H9 (cell line): ENCODE data around the gene EIF2S3B. TPM values are rescaled to one million over a fixed set of nuclear protein-coding genes. Genes with fewer than 3 reads are reported as not detected.

ENCODE experiments used
- DNase-seq: peaks from one replicate; pipeline ENCODE4 v3.0.0-alpha.2; 2017
- H2AFZ ChIP-seq: one replicate; pipeline ENCODE4 v1.6.1; 2013; ENCODE audit warnings: mild to moderate bottlenecking, low read length, control low read depth, moderate library complexity
- H2AK5ac ChIP-seq: 2 replicates; pipeline ENCODE4 v1.6.1; 2013; ENCODE audit warnings: low read length, control low read depth, mixed read lengths; ENCODE audit not compliant: insufficient read length
- H2BK120ac ChIP-seq: one replicate; pipeline ENCODE4 v1.6.1; 2013; ENCODE audit warnings: low read depth, mild to moderate bottlenecking, low read length, control low read depth, inconsistent platforms; ENCODE audit not compliant: poor library complexity, severe bottlenecking
- H2BK12ac ChIP-seq: 2 replicates; pipeline ENCODE4 v1.6.1; 2013; ENCODE audit warnings: low read length, control low read depth, mixed read lengths, low read depth; ENCODE audit not compliant: insufficient read length
- H2BK15ac ChIP-seq: 2 replicates; pipeline ENCODE4 v1.6.1; 2013; ENCODE audit warnings: low read depth, low read length, control low read depth
- H2BK20ac ChIP-seq: one replicate; pipeline ENCODE4 v1.6.1; 2013; ENCODE audit warnings: low read depth, mild to moderate bottlenecking, low read length, control low read depth, inconsistent platforms; ENCODE audit not compliant: poor library complexity, severe bottlenecking
- H2BK5ac ChIP-seq: 2 replicates; pipeline ENCODE4 v1.6.1; 2013; ENCODE audit warnings: low read length, control low read depth, mixed read lengths; ENCODE audit not compliant: insufficient read length
- H3K14ac ChIP-seq: 2 replicates; pipeline ENCODE4 v1.6.1; 2013; ENCODE audit warnings: low read length, control low read depth; ENCODE audit not compliant: insufficient read depth
- H3K18ac ChIP-seq: 2 replicates; pipeline ENCODE4 v1.6.1; 2013; ENCODE audit warnings: low read depth, mild to moderate bottlenecking, mixed read lengths, low read length, control low read depth; ENCODE audit not compliant: insufficient read length
- H3K23ac ChIP-seq: 2 replicates; pipeline ENCODE4 v1.6.1; 2013; ENCODE audit warnings: low read length, control low read depth, mixed read lengths, low read depth; ENCODE audit not compliant: insufficient read length
- H3K23me2 ChIP-seq: 2 replicates; pipeline ENCODE4 v1.6.1; 2013; ENCODE audit warnings: low read depth, mild to moderate bottlenecking, mixed read lengths, low read length, control low read depth; ENCODE audit not compliant: insufficient read length, poor library complexity, severe bottlenecking
- H3K27ac ChIP-seq: 2 replicates; pipeline ENCODE4 v1.5.1; 2013; ENCODE audit warnings: low read length, control low read depth, mixed read lengths, low read depth; ENCODE audit not compliant: insufficient read length
- H3K27me3 ChIP-seq: 2 replicates; pipeline ENCODE4 v1.6.1; 2013; ENCODE audit warnings: low read length, control low read depth, inconsistent platforms; ENCODE audit not compliant: insufficient read depth
- H3K4ac ChIP-seq: 2 replicates; pipeline ENCODE4 v1.6.1; 2013; ENCODE audit warnings: low read depth, mild to moderate bottlenecking, control low read depth, inconsistent platforms, low read length, moderate library complexity
- H3K4me1 ChIP-seq: 2 replicates; pipeline ENCODE4 v1.6.1; 2013; ENCODE audit warnings: low read length, control low read depth, inconsistent platforms; ENCODE audit not compliant: insufficient read depth
- H3K4me2 ChIP-seq: 2 replicates; pipeline ENCODE4 v1.6.1; 2013; ENCODE audit warnings: low read length, control low read depth, mixed read lengths; ENCODE audit not compliant: insufficient read length, insufficient read depth
- H3K56ac ChIP-seq: 2 replicates; pipeline ENCODE4 v1.6.1; 2013; ENCODE audit warnings: low read depth, mild to moderate bottlenecking, mixed read lengths, low read length, control low read depth; ENCODE audit not compliant: insufficient read length
- H3K79me1 ChIP-seq: 2 replicates; pipeline ENCODE4 v1.6.1; 2013; ENCODE audit warnings: low read depth, mild to moderate bottlenecking, moderate library complexity, low read length, control low read depth, inconsistent platforms; ENCODE audit not compliant: insufficient read depth, poor library complexity, severe bottlenecking
- H3K79me2 ChIP-seq: 2 replicates; pipeline ENCODE4 v1.6.1; 2013; ENCODE audit warnings: low read length, control low read depth, inconsistent platforms; ENCODE audit not compliant: insufficient read depth
- H3K9ac ChIP-seq: 2 replicates; pipeline ENCODE4 v1.6.1; 2013; ENCODE audit warnings: low read length, control low read depth, mixed read lengths; ENCODE audit not compliant: insufficient read length; ENCODE audit errors: extremely low read depth
- H3K9me3 ChIP-seq: one replicate; pipeline ENCODE4 v1.6.1; 2013; ENCODE audit warnings: low read depth, low read length, inconsistent platforms; ENCODE audit not compliant: control insufficient read depth
- H3T11ph ChIP-seq: one replicate; pipeline ENCODE4 v1.6.1; 2013; ENCODE audit warnings: mild to moderate bottlenecking, low read length, control low read depth, inconsistent platforms
- H4K20me1 ChIP-seq: one replicate; pipeline ENCODE4 v1.6.1; 2013; ENCODE audit not compliant: control insufficient read depth, insufficient read length, insufficient read depth
- H4K5ac ChIP-seq: 2 replicates; pipeline ENCODE4 v1.6.1; 2013; ENCODE audit warnings: low read depth, mild to moderate bottlenecking, mixed read lengths, low read length, control low read depth; ENCODE audit not compliant: insufficient read length
- H4K8ac ChIP-seq: replicated peaks from 2 replicates; pipeline ENCODE4 v1.6.1; 2013; ENCODE audit warnings: low read length, control low read depth, mixed read lengths, low read depth; ENCODE audit not compliant: insufficient read length
- H4K91ac ChIP-seq: 2 replicates; pipeline ENCODE4 v1.6.1; 2013; ENCODE audit warnings: low read depth, mild to moderate bottlenecking, moderate library complexity, mixed read lengths, low read length, control low read depth; ENCODE audit not compliant: insufficient read length
- H3K27ac Mint-ChIP-seq, 3 experiments: 2 replicates in 2 of 3; 3 replicates in 1 of 3; pipeline ENCODE4 v1.8.0; 2020 to 2021; ENCODE audit warnings: mixed read lengths in 3 of 3, mild to moderate bottlenecking in 1 of 3, moderate library complexity in 1 of 3
- H3K27me3 Mint-ChIP-seq: 2 replicates; pipeline ENCODE4 v1.8.0; 2021; ENCODE audit warnings: low read depth, mild to moderate bottlenecking, moderate library complexity, mixed read lengths
- H3K36me3 Mint-ChIP-seq, 3 experiments: 2 replicates in 2 of 3; 3 replicates in 1 of 3; pipeline ENCODE4 v1.8.0; 2020 to 2021; ENCODE audit warnings: low read depth in 3 of 3, mixed read lengths in 3 of 3; ENCODE audit not compliant: insufficient read depth in 1 of 3
- H3K4me1 Mint-ChIP-seq, 2 experiments: 2 replicates each; pipeline ENCODE4 v1.8.0; 2020; ENCODE audit warnings: mixed read lengths in 2 of 2
- H3K4me3 Mint-ChIP-seq, 2 experiments: 2 replicates in 1 of 2; 3 replicates in 1 of 2; pipeline ENCODE4 v1.8.0; 2020 to 2021; ENCODE audit warnings: mild to moderate bottlenecking in 2 of 2, mixed read lengths in 2 of 2, moderate library complexity in 1 of 2
- H3K9me3 Mint-ChIP-seq, 2 experiments: 2 replicates in 1 of 2; 3 replicates in 1 of 2; pipeline ENCODE4 v1.8.0; 2020; ENCODE audit warnings: mild to moderate bottlenecking in 2 of 2, mixed read lengths in 2 of 2, moderate library complexity in 1 of 2
- WGBS: extraction: QIAGEN DNeasy Blood & Tissue Kit; methylation state at CpG from one replicate; pipeline ENCODE4 v1.1.7; 2013; ENCODE audit warnings: missing lambda C conversion rate, low lambda C conversion rate, mixed read lengths; ENCODE audit not compliant: insufficient read length; ENCODE audit errors: extremely low coverage; 5-methylcytosine and 5-hydroxymethylcytosine counted together
- total RNA-seq: library from RNA; stranded (reverse); gene quantifications from 2 replicates; pipeline ENCODE4 v1.2.1, GENCODE V29; 2021
- TF ChIP-seq, protein P1 (sequence below): fragments of 200-600 bp; sonication (generic); conservative IDR thresholded peaks from 3 replicates; pipeline ENCODE4 v1.8.0; 2021; ENCODE audit warnings: antibody characterized with exemption, mild to moderate bottlenecking

EIF2S3B gene
- total RNA-seq, 1 experiment from 2014 or later, result 2.1 TPM

DNA sequence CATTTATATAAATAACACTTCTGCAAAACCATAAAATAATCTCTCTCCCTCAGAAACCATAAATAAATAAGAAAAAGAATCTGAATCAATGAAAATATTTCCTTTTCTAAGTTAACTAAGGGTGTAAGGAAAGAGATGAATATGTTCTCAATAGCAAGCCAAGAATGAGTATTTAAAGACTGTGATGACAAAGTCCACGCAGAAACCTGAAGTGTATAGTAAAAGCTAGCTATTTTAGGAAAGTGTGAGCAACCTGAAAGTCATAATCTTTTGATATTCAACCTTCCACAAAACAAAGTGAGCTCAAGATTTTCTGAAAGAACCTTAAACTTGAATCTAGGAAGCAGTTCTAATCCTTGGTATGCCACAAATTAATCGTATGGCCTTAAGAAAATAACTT lies 15.9 kb downstream of the EIF2S3B start:
- DNase-seq, result no peak
- H3K79me2 ChIP-seq, result no peaks in the 10 kb centered on the region
- H3K4me1 ChIP-seq, result no peaks in the 10 kb centered on the region
- H3K23me2 ChIP-seq, result no peaks in the 10 kb centered on the region
- H3K4ac ChIP-seq, result no peak overlapping the region
- H2BK20ac ChIP-seq, result no peak overlapping the region
- H3K9me3 Mint-ChIP-seq, result no peaks in the 10 kb centered on the region
- no peak overlapping the region for H2BK15ac ChIP-seq
- no peak overlapping the region for H3K14ac ChIP-seq
- H3K9ac ChIP-seq, result no peak overlapping the region
- H3K4me1 Mint-ChIP-seq, result no peaks in the 10 kb centered on the region
- no peaks in the 10 kb centered on the region for H3K27me3 ChIP-seq
- no peaks in the 10 kb centered on the region for H3K9me3 ChIP-seq
- no peak overlapping the region for H3K4me3 Mint-ChIP-seq
- H3T11ph ChIP-seq, result no peak overlapping the region
- no peak overlapping the region for H2BK12ac ChIP-seq
- H3K27me3 Mint-ChIP-seq, result no peaks in the 10 kb centered on the region
- no peaks in the 10 kb centered on the region for H3K36me3 Mint-ChIP-seq
- no peaks in the 10 kb centered on the region for H3K79me1 ChIP-seq
- no peak overlapping the region for H2BK120ac ChIP-seq
- H3K27ac Mint-ChIP-seq, result no peak overlapping the region
- H4K20me1 ChIP-seq, result no peaks in the 10 kb centered on the region
- H4K91ac ChIP-seq, result no peak overlapping the region
- no peak overlapping the region for H2AK5ac ChIP-seq
- no peak overlapping the region for H3K56ac ChIP-seq
- no peak overlapping the region for H3K4me2 ChIP-seq
- no peak overlapping the region for H4K8ac ChIP-seq
- H4K5ac ChIP-seq, result no peak overlapping the region
- no CpG with 5 or more reads among the region's 2 CpGs for WGBS
- no peak overlapping the region for H2AFZ ChIP-seq
- no peak overlapping the region for H2BK5ac ChIP-seq
- H3K27ac ChIP-seq, result no peak overlapping the region
- H3K18ac ChIP-seq, result no peak overlapping the region
- H3K23ac ChIP-seq, result no peak overlapping the region
- TF ChIP-seq, protein P1, sequence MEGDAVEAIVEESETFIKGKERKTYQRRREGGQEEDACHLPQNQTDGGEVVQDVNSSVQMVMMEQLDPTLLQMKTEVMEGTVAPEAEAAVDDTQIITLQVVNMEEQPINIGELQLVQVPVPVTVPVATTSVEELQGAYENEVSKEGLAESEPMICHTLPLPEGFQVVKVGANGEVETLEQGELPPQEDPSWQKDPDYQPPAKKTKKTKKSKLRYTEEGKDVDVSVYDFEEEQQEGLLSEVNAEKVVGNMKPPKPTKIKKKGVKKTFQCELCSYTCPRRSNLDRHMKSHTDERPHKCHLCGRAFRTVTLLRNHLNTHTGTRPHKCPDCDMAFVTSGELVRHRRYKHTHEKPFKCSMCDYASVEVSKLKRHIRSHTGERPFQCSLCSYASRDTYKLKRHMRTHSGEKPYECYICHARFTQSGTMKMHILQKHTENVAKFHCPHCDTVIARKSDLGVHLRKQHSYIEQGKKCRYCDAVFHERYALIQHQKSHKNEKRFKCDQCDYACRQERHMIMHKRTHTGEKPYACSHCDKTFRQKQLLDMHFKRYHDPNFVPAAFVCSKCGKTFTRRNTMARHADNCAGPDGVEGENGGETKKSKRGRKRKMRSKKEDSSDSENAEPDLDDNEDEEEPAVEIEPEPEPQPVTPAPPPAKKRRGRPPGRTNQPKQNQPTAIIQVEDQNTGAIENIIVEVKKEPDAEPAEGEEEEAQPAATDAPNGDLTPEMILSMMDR, result no peak
